ENCODE measurements around the gene GBP2.
"Not testable (repeated sequence)": the region's sequence is repeated elsewhere in the genome, so short reads cannot be mapped to it uniquely, and the experiment has no call there.

GBP2 gene

DNA sequence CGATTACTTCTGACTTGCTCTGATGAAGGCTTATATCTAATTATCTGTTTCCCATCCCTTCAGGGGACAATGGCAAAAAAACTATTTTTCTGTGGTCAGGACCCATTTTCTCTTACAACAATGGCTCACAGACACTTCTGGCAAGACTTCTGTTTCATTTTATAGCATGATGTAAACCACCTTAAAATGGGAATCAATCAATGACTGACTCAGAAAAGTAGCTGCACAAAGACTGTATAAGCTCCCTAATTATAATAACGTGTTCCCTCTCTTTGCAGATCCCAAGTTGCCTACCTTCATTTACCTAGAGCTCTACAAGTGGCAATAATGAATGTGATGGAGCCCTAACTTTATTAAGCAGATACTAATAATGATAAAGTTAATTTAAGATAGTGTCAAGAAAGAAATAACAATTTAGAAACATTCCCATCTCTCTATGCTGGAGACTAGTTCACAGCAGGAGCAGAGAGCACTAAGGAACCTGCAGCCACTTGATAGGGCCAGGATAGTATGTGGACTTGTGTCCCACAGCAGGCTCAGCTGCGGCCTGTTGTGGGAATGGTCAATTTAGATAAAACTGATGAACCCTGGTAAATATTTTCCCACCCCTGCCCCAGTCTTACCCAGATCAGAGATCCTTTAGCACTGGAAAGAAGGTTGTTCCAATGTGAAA, 538 bp downstream of the GBP2 start:
- no peak for DNase-seq

GRCh38 chr1:89121641-89122040, 4.3 kb downstream of the GBP2 start:
- DNase-seq = no peak

DNA sequence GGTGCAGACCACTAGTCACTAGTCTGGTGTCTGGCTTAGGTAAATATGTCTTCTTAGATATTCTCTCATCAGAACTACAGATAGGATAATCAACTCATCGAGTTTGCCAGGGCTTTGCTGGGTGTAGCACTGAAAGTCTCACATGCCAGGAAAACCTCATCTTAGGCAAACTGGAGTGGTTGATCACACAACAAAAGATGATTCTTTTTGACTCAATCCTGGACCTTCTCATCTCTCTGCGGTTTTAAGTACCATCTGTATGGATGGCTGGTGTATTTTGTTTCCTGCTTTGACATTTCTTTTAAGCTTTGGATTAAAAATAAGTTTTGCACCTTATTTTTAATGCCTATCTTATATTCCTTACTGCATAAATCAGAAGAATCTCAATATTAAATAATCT, 11.3 kb downstream of the GBP2 start:
- no peak for DNase-seq

DNA sequence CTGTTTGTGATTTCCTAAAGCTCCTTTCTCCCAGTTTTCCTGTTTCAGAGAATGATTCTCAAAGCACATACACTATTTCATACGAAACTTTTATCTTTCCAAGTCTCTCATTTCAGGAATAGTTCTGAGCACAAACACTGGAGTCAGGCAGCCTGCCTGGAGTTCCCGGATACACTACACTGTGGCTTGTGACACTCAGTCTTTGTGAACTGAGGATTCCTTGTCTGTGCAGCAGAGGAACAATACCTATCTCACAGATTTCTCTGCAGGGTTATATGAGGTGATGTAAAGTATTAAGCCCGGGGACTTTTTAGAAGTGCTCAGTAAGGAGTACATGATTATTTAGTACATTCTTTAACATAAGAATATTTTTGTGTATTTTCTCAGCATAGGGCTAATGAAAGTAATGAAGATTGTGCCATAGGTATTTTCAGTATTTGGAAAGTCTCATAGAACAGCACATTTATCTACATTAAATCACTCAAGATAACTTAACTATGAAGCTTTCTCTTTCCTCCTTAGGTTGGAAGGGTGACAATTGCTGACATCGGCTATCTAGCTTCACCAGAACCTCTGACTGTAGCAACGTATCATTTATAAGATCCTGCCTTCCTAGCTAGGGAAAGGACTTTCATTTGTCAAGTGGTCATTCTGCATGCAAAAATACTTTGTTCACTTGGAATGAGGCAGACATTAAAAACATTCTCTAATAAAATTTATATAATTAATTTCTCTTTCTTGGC, 12.9 kb downstream of the GBP2 start:
- DNase-seq = no peak

- DNase-seq = no peak
Observed at GRCh38 chr1:89104687-89105086, 21.2 kb downstream of the GBP2 start.

DNA sequence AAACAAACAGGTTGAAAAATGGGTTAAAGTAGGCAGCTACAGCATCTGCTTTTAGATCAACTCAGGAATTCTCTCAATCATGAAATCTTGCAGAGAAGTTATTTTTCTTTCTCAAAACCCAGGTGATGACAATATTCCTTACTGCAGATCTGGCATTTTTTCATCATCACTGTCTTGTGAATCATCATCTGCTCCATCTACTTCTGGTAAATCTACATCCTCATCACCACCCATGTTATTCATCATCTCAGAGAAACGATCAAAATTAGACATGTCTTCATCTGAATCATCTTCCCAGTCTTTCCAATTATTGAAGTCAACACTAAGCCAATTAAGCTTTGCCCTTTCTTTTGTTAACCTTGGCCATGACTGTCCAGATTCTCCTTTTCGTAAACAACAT, 21.8 kb downstream of the GBP2 start:
- DNase-seq = no peak

- no peak for DNase-seq
Observed at GRCh38 chr1:89102021-89102420, 23.9 kb downstream of the GBP2 start.

- DNase-seq = no peak
Observed at GRCh38 chr1:89100412-89100811, 25.5 kb downstream of the GBP2 start.

DNA sequence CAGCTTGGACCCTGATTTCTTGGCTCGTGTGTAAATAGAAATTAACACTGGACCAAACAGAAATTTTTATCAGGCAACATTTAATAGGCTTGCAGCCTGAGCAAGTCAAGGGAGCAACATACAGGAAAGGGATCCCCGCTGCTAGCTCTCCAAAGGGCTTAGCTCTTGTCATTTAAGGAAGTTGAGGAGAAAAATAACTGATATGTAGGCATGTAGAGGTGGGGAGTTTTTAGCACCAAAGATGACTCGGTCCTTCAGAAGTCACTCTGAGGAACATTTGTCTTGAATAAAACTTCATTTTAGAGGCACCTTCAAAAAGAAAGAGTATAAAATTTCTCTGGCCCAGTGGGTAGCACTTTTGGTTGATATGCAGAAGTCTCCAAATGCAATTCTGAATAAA, 27.1 kb downstream of the GBP2 start:
- no peak for DNase-seq

- no peak for DNase-seq
Observed at GRCh38 chr1:89095737-89096136, 30.2 kb downstream of the GBP2 start.

- DNase-seq = no peak
Observed at GRCh38 chr1:89089962-89090361, 36.0 kb downstream of the GBP2 start.

- no peak for DNase-seq
Observed at GRCh38 chr1:89088572-89088971, 37.3 kb downstream of the GBP2 start.

DNA sequence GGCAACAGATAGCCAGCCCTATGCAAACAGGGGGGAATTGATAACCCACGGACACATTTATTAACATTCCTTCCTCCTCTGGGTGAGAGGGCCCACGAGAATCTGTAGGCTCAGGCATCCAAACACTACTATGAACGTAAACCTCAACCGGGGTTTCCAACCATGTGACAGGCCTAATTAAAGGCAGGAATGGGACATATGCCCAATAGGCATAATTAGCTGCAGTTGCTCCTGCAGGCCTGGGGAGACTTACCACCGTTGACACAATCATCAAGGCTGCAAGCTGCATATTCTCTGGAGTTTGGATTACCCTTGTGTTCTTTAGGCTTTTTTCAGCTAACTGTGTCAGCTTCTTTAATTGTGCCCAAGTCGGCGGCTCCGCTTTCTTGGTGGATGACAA, 38.7 kb downstream of the GBP2 start:
- DNase-seq = no peak

GRCh38 chr1:89085781-89086180, 40.1 kb downstream of the GBP2 start:
- DNase-seq = no peak

- DNase-seq = no peak
Observed at GRCh38 chr1:89081005-89081404, 44.9 kb downstream of the GBP2 start.

GRCh38 chr1:89080068-89080467, 45.8 kb downstream of the GBP2 start:
- not testable (repeated sequence) for DNase-seq

DNA sequence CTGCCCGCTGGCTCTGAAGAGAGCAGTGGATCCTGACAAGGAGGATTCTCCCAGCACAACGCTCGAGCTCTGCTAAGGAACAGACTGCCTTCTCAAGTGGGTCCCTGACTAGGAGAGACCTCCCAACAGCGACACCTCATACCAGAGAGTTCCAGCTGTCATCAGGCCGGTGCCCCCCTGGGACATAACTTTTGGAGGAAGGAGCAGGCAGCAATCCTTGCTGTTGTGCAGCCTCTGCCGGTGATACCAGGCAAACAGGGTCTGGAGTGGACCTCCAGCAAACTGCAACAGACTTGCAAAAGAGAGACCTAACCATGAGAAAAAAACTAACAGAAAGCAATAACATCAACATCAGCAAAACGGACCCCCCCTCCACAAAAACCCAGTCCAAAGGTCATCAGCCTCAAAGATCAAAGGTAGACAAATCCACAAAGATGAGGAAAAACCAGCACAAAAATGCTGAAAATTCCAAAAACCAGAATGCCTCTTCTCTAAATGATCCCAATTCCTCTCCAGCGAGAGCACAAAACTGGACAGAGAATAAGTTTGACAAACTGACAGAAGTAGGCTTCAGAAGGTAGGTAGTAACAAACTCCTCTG, 53.3 kb downstream of the GBP2 start:
- DNase-seq = not testable (repeated sequence)

GRCh38 chr1:89070509-89070908, 55.4 kb downstream of the GBP2 start:
- no peak for DNase-seq

DNA sequence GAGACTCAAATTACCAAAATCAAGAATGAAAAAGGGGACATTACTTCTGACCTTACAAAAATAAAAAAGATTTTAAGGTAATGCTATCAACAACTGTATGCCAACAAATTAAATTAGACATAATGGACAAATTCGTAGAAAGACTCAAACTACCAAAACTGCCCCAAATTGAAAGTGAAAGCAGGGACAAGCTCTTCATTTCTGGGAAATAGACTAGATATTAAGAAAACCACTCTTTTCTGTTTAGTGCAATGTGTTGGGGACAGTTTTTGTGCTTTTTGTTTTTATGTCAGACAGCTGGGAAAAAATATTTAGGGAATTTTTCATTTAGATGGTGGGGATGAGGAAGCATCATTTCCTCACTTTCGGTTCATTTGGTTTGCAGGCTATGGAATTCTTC, 56.0 kb downstream of the GBP2 start:
- DNase-seq = no peak

DNA sequence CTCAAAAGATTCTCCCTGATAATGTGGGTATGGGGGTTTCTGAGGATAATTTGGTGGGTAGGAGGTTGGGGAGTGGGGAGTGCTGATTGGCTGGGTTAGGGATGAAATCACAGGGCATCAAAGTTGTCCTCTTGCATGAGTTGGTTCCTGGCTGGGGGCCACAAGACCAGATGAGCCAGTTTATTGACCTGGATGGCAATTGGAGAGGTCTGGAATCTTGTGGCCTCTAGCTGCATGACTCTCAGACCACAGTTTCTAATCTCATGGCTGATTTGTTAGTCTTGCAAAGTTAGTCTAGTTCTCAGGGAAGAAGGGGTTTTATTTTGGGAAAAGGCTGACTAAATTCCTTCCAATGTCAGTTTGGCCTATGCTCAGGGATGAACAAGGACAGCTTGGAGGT, 57.6 kb downstream of the GBP2 start:
- no peak for DNase-seq

DNA sequence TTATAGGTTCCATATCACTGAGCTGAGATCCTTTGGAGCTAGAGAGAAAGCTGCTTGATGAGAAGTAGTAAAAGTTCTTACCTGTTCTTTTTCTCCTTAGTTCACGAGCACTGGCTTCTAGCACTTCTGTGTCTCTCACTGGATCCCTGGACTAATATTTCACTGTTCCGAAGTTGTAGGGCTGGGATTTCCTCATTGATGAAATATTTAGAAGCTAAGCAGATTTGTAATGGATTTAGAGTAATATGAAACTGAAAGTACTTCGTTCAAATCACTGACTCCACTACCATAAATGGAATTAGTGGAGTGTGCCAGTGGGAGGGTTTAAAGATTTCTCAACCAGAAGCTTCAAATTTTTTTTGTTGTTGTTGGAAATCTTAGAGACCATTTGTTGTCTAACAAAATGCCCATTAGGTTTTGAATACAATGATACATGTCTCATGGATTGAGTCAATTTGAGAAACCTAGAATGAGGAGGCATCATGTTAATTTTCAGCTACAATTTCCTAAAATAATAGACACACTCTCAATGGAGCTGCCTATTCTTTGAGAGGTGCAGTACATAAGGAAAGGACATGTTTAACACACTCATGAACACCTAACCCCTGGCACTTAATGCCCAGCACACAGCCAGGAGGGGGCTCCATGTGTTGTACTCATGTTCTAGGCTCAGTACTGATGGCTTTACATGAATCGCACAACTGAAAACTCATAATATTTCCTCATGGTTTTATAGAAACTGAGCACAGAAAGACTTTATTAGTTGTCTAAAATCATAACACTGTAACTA, 60.6 kb downstream of the GBP2 start, which contains the start of gene GBP1:
Gene GBP1, minus strand, starts transcription at position 130 of the 790 bp plus-strand sequence. CDS start 1,974 bp downstream, outside the sequence.
- DNase-seq = no peak

DNA sequence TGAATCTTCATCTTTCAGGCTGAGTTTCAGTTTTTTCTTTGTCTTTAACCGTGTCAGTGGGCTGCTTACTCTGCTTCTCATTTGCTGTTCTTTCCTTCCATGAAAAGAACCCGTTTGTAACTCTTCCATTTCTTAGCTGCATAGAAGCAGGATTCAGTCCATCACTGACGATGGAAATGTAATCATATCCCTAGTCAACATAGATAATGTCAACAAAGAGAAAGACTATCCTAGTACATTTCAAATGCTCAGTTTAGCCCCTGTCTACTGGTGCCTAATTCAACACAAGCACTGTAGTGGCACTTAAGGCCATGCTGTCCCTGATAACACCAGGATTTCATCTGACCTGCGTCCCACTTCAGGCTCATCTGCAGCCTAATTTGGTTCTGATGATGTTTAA, 61.3 kb downstream of the GBP2 start:
- no peak for DNase-seq

GRCh38 chr1:89063094-89063493, 62.8 kb downstream of the GBP2 start:
- DNase-seq = no peak
